22Rv1 (cell line): ENCODE measurements around the gene CTSS.

ENCODE experiments used
- ZFX ChIP-seq: fragments of 450-650 bp; IDR thresholded peaks from 2 replicates; pipeline ENCODE4 v1.6.1; 2017; ENCODE audit warnings: antibody characterized with exemption, borderline replicate concordance
- TF ChIP-seq, protein P1 (sequence below): fragments of 450-650 bp; IDR thresholded peaks from 2 replicates; pipeline ENCODE4 v1.5.1; 2017; ENCODE audit warnings: mild to moderate bottlenecking

DNA sequence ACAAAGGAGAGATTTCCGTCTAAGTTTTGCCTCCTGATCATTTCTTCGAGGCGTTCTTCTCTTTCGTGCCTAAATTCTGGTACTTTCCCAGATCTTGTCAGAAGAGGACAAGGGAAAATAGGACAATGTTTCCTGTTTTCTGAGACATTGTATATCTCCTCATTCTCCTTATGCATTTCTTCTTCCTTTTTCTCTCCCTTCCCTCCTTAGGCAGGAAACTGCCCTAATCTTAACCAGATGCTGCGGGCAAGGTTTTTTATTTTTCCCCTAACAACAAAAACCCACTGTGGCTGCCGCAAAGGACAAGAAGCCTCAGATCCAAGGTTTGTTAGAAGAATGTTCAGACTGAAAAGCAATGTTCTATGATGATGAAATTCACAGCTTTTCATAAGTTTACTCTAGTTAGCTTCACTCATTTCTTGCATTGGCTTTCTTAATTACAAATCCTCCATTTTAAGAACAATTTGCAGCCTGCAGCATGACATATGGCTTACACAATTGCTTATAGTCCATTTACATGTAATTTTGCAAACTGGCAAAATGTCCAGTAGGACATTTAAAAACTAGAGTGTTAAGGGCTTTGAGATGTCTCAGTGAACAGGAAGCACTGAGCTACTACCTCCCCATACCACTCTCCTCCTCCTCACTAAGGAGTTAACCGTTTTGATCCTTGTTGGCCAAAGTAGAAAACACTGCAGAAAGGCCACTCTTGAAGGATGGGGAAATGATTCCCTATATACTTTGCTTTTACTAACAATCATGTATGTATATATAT is 41.9 kb upstream of the CTSS start:
- TF ChIP-seq, protein P1, sequence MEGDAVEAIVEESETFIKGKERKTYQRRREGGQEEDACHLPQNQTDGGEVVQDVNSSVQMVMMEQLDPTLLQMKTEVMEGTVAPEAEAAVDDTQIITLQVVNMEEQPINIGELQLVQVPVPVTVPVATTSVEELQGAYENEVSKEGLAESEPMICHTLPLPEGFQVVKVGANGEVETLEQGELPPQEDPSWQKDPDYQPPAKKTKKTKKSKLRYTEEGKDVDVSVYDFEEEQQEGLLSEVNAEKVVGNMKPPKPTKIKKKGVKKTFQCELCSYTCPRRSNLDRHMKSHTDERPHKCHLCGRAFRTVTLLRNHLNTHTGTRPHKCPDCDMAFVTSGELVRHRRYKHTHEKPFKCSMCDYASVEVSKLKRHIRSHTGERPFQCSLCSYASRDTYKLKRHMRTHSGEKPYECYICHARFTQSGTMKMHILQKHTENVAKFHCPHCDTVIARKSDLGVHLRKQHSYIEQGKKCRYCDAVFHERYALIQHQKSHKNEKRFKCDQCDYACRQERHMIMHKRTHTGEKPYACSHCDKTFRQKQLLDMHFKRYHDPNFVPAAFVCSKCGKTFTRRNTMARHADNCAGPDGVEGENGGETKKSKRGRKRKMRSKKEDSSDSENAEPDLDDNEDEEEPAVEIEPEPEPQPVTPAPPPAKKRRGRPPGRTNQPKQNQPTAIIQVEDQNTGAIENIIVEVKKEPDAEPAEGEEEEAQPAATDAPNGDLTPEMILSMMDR = no peak
- TF ChIP-seq ZFX = no peak
